Hepatocyte (in vitro differentiated cells): ENCODE data around the gene MYBPH.

Experiments used
- CTCF ChIP-seq: fragments of 200-600 bp; sonication (generic); IDR thresholded peaks from 2 replicates; pipeline ENCODE4 v1.5.1; 2016; ENCODE audit warnings: antibody characterized with exemption, mild to moderate bottlenecking; ENCODE audit not compliant: poor library complexity
- EZH2 ChIP-seq: fragments of 200-600 bp; sonication (generic); IDR thresholded peaks from 2 replicates; pipeline ENCODE4 v1.6.1; 2016; ENCODE audit warnings: antibody characterized with exemption, mild to moderate bottlenecking, borderline replicate concordance

GRCh38 chr1:203176273-203177035 is 828 bp upstream of the MYBPH start:
- no peak for TF ChIP-seq CTCF
- TF ChIP-seq EZH2: no peak
